Stimulated activated CD4-positive, alpha-beta T cell treated with anti-CD3 and anti-CD28 coated beads, Interleukin-2, amount 100 ng/mL, for 24 hours (primary cell): ENCODE results near the gene CTAGE6.
"Not testable (repeated sequence)": the region's sequence is repeated elsewhere in the genome, so short reads cannot be mapped to it uniquely, and the experiment has no call there.

Source experiments
- DNase-seq, 2 donors: peaks; one replicate each; pipeline ENCODE4 v3.0.0-alpha.2; 2020

Gene CTAGE6

GRCh38 chr7:143715543-143716193 lies 41.8 kb downstream of the CTAGE6 start:
- not testable (repeated sequence) for DNase-seq

- DNase-seq: not testable (repeated sequence)
Measured at GRCh38 chr7:143714581-143715454, 42.7 kb downstream of the CTAGE6 start.

GRCh38 chr7:143712381-143712780 lies 45.1 kb downstream of the CTAGE6 start:
- DNase-seq: not testable (repeated sequence)

- not testable (repeated sequence) for DNase-seq
Measured at GRCh38 chr7:143711727-143712324, 45.7 kb downstream of the CTAGE6 start.

GRCh38 chr7:143709895-143710294 lies 47.6 kb downstream of the CTAGE6 start:
- DNase-seq: not testable (repeated sequence)
